Hypothalamus (tissue), 51 donors: ENCODE data around the gene TCERG1L.
A peak's percentile ranks its signal among the peaks of the same experiment; 100 is the strongest.
"Not testable (repeated sequence)": the region's sequence is repeated elsewhere in the genome, so short reads cannot be mapped to it uniquely, and the experiment has no call there.

Source experiments
- DNase-seq, 51 donors: peaks; one replicate each; lab custom pipeline; 2025; lab: John Stamatoyannopoulos, UW

Gene TCERG1L, protein sequence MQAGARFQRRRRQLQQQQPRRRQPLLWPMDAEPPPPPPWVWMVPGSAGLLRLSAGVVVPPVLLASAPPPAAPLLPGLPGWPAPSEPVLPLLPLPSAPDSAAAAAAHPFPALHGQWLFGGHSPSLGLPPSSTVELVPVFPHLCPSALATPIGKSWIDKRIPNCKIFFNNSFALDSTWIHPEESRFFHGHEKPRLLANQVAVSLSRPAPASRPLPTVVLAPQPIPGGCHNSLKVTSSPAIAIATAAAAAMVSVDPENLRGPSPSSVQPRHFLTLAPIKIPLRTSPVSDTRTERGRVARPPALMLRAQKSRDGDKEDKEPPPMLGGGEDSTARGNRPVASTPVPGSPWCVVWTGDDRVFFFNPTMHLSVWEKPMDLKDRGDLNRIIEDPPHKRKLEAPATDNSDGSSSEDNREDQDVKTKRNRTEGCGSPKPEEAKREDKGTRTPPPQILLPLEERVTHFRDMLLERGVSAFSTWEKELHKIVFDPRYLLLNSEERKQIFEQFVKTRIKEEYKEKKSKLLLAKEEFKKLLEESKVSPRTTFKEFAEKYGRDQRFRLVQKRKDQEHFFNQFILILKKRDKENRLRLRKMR

GRCh38 chr10:131311661-131312477, at the start of gene TCERG1L:
TCERG1L (minus strand) TSS chr10:131311721; CDS start chr10:131311635, 86 bp downstream.
- no peak for DNase-seq

DNA sequence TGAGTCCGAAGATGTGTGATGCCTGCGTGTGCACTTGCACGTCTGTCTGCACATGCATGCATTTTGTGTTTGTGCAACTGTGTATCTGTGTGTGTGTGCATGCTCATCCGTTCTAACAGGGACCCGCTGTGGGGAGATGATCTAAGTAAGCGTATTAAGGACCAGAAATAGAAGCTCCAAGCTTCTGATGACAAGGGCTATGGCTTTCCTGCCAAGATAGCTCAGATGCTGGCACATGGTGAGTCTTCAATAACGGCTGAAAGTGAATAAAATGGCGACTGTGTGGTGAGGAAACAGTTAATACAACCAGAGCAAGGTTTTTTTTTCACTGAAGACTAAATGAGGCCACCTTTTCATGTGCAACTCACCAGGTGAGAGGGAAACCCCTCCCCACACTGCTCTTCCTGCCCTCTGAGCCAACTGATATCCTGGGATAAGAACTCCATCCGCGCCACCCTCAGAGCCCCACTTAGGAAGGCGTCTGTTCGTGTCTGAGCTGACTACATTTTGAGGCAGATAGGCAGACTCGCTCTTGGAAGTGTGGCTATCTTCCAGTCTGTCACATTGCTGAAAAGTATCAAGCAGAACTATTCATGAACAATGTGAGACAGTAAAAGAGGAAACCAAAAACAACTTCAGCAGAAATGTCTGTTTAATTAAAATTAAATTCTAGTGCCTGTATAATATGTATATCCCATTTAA, 47.4 kb upstream of the TCERG1L start:
- DNase-seq: peak in 1 of 51 donors; percentile 28

- DNase-seq: no peak
Observed at GRCh38 chr10:131356442-131356841, 44.9 kb upstream of the TCERG1L start.

GRCh38 chr10:131355881-131356280, 44.4 kb upstream of the TCERG1L start:
- DNase-seq: no peak

DNA sequence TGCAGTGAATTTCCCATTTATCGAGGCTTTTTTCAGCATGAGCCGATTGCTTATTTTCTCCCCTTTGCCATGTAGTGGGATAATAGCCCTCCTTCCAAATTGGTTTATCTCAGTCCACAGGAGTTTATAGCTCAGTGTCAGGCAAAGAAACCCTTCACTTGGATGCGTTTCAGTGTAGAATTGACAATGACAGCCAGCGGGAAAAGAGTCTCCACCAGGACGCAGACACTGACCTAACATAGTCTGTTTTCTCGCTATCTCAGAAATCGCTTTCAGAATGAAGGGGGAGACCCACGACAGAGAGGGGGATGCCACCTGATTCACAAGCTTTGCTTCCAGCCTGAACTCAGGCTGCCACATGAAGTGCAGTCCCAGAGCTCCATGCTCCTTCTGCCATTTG, 43.5 kb upstream of the TCERG1L start:
- no peak for DNase-seq

DNA sequence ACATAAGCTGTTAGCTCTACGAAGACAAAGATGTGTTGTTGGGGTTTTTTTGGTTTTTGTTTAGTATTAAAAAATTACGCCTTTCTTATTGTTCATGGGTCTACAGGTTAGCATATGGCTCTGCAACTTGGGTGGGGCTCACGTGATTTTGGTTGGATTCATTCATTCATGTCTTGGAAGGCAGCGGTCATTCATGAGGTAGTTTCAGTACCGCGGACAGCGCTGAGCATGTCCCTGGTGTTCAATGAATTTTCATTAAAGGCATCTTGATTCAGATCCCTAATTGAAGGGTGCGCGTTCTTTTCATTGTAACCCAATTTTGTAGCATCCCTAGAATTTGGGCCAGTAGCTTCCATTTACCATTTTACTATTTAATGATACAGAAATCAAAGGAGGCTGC, 42.9 kb upstream of the TCERG1L start:
- DNase-seq: no peak

DNA sequence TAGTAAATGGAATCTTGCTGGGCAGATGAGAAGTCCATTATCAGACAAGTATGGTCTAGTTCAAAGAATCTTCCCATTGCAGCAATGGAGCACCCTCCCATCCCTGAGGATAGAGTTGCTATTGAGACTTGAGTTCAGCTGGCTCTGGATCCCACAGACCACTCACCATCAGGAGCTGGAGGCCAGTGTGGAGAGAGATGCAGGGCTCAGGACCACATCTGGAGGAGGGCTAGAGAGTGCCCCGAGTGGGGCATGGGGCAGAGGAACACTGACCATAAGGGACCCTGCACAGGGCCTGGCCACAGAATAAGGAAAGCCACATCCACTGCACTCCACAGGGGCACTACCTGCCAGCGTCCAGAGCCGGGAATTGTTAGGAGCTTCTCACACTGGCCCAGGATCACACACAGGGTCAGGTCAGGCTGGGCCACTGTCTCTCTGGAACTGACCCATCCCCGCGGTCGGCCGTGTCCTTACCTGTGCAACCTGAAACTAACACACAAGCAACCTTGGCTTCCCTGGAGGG, 41.3 kb upstream of the TCERG1L start:
- DNase-seq: no peak

GRCh38 chr10:131350660-131351059, 39.1 kb upstream of the TCERG1L start:
- DNase-seq: no peak

DNA sequence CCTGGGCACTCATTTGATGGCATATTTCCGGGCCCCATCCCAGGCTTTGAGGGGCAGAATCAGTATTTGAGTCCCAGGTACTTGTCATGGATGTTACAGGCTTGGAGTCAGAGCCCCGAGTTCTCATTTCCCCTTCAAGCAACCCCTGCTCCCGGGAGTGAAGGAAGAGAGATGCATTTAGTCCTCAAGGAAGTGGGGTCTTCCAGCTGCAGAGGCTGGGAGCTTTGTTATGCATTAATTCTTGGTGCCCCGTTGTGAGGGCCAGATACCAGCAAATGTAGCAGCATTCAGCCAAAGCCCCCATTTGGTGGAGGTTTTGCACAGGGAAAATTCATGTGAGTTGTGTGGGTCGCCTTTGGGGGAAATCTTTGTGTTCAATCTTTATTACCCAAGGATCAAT, 38.7 kb upstream of the TCERG1L start:
- DNase-seq: no peak

DNA sequence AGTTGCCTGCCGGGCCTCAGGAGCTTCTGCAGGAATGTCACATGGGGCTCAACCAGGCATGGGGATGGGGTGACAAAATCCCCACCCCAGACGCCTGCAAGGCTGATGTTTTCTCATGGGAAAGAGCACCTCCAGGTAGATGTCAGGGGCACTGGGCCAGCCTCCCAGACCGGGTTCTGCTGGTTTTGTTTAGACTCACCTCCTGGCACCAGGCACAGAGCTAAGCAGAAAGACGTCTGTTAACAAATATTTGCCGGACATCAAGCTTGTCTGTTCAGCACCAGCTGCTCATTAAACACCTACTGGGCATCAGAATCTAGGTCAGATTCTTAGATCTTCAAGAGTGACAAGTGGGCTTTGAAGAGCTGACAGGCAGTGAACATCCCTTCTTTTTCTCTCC, 34.9 kb upstream of the TCERG1L start:
- DNase-seq: no peak

DNA sequence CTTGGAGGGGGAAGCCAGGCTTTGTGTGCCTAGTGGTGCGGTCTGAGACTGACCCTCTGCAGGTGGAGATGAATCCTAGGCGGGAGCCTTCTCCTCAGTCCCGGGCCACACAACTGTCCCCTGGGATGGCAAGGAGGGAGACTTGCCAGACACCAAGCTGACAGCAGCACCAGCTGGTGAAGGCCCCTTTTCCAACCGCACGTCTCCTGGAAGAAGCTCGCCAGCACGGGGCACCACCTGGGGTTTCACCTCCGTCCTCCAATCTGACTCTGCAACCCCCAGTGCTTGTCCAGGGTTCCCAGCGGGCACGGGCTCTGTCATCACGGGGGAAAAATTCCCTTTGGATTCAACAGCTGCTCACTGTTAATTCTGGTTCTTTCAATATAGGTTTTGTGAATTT, 34.2 kb upstream of the TCERG1L start:
- no peak for DNase-seq

DNA sequence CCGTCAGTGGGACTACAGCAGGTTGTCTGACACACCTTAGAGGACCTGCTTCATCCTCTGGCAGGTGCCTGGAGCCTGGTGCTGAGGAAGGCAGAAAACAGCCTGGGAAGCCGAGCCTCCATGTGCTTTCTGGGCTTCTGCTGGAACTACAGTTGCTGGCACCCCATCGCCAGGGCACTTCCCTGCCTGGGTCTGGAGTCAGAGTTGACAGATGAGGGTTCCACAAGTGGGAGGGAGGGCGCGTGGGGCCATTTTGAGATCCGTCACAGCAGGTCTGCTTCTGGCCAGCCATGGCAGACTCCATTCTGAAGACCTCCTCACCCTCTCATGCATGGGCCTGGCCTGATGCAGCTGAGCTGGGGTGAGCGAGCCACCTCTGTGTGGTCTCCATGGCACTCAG, 33.2 kb upstream of the TCERG1L start:
- no peak for DNase-seq

GRCh38 chr10:131337741-131338140, 26.2 kb upstream of the TCERG1L start:
- no peak for DNase-seq

DNA sequence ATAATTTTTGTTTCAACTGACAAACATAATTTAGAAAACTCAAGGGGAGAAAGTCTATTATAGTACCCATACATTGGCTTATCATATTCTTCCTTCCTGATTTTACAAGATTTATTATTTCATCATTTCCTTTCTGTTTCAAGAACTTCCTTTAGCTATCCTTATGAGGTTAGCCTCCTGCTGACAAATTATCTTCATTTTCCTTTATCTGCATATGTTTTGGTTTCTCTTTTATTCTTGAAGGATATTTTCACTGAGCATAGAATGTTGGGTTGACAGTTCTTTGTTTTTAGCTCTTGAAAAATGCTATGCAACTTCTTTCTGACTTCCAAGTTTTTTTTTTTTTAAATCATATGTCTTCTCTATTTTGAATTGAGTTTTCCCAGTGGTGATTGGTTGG, 21.3 kb upstream of the TCERG1L start:
- no peak for DNase-seq

DNA sequence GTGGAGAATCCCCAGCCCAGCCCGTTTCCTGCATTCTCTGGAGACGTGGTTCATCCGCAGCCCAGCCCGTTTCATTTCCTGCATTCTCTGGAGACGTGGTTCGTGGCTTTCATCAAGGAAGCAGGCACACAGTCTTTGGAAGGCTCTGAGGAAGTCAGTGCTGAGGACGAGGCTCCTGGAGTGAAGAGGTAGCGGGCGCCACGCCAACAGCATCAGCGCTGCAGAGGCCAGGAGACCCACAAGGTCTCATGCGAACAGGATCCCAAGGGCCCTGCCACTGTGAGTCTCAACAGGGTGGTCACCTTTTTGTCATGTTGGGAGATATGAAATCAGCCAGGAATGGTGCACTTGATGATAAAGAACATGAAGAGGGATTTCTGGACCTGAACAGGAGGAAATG, 12.4 kb upstream of the TCERG1L start:
- DNase-seq: no peak

DNA sequence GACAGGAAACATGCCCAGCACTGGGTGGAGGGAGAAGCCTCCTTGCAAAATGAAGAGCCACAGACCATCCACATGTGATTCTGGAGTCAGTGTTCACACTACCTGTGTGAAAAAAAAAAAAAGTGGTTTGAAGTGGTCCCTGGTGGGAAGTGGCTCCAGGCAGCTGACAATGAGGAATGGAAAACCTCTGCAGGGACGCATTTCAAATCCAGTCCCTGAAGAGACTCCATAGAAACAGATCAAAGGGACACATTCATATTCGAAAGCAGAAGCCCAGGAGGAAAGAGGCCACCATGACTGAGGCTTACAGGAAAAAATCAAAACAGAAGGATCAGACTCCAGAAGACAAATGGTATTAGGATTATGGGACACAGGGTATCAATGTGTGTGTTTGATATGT, 11.5 kb upstream of the TCERG1L start:
- DNase-seq: no peak

DNA sequence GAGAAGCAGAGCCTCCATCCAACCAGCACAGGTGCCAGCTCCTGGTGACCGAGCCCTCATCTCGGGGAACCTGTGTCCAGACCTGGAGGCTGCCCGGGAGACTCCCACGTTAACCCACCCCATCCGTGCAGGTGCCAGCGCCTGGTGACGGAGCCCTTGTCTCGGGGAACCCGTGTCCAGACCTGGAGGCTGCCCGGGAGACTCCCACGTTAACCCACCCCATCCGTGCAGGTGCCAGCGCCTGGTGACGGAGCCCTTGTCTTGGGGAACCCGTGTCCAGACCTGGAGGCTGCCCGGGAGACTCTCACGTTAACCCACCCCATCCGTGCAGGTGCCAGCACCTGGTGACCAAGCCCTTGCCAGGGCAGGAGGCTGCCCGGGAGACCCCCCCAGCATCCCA, 11.1 kb upstream of the TCERG1L start:
- not testable (repeated sequence) for DNase-seq

- DNase-seq: no peak
Observed at GRCh38 chr10:131320860-131321604, 9.5 kb upstream of the TCERG1L start.

- DNase-seq: no peak
Observed at GRCh38 chr10:131318814-131319213, 7.3 kb upstream of the TCERG1L start.

- no peak for DNase-seq
Observed at GRCh38 chr10:131318291-131318690, 6.8 kb upstream of the TCERG1L start.
